Measurements from ENCODE around the gene CNOT9. TPM values are rescaled to one million over a fixed set of nuclear protein-coding genes. Genes with fewer than 3 reads are reported as not detected.

CNOT9 gene
- total RNA-seq, 1 donor from 2014 or later, result 138 TPM

DNA sequence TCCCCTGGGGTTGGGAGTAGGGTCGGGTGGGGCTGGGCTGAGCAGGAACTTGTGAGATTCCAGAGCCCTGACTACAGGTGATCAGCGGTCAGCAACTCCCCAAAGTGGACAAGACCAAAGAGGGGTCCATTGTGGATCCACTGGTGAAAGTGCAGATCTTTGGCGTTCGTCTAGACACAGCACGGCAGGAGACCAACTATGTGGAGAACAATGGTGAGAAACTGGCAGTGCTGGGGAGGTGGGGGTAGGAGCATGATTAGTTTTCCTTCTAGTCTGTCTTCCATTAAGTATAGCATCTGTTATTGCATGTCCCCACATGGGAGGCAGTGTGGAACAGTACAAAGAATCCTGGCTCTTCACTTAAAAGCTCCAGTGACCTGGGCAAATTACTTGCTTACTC, 67.1 kb downstream of the CNOT9 start:
- H3K4me3 Mint-ChIP-seq, result no peak overlapping the region
- no peak for DNase-seq (ENCODE audit: low spot score)
- H3K27ac Mint-ChIP-seq, result no peak overlapping the region
- H3K9me3 Mint-ChIP-seq, result no peaks in the 10 kb centered on the region
- H3K4me1 Mint-ChIP-seq (ENCODE audit: low read depth), result no peaks in the 10 kb centered on the region
- H3K36me3 Mint-ChIP-seq (ENCODE audit: low read depth), result peaks cover 37% of the 10 kb centered on the region
- intact Hi-C loops (cut with micrococcal nuclease), result no loop called here
- no peaks in the 10 kb centered on the region for H3K27me3 Mint-ChIP-seq (ENCODE audit: insufficient read depth)

DNA sequence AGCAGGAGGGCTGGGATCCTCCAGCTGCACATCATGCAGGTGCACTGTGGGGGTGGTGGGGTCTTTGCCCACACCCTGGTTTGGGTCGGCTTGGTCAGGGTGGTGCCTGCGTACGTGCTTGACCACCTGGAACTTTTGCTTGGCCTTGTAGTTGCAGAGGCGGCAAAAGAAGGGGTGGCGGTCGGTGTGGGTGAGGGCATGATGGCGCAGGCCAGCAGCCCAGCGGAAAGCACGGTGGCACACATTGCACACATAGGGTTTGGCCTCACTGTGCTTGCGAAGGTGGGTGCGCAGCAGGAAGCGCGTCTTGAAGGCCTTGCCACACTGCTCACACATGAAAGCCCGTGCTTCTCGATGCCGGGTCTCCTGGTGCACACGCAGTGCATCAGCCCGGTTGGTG, 69.7 kb downstream of the CNOT9 start:
- Mint-ChIP-seq H3K4me1 (ENCODE audit: low read depth) (no peaks in the 10 kb centered on the region), H3K36me3 (ENCODE audit: low read depth) (peaks cover 45% of the 10 kb centered on the region), H3K9me3 (no peaks in the 10 kb centered on the region), H3K4me3 (no peak overlapping the region), H3K27me3 (ENCODE audit: insufficient read depth) (no peaks in the 10 kb centered on the region), H3K27ac (no peak overlapping the region)
- DNase-seq (ENCODE audit: low spot score), result no peak
- intact Hi-C loops (cut with micrococcal nuclease), result no loop called here

GRCh38 chr2:218642121-218642656, 73.5 kb downstream of the CNOT9 start:
- intact Hi-C loops (cut with micrococcal nuclease), result no loop called here
- no peaks in the 10 kb centered on the region for H3K9me3 Mint-ChIP-seq
- peaks cover 44% of the 10 kb centered on the region for H3K36me3 Mint-ChIP-seq (ENCODE audit: low read depth)
- H3K4me1 Mint-ChIP-seq (ENCODE audit: low read depth), result no peaks in the 10 kb centered on the region
- H3K4me3 Mint-ChIP-seq, result no peak overlapping the region
- no peak overlapping the region for H3K27ac Mint-ChIP-seq
- no peaks in the 10 kb centered on the region for H3K27me3 Mint-ChIP-seq (ENCODE audit: insufficient read depth)
- no peak for DNase-seq (ENCODE audit: low spot score)

- intact Hi-C loops (cut with micrococcal nuclease), result no loop called here
- Mint-ChIP-seq H3K4me1 (ENCODE audit: low read depth) (no peaks in the 10 kb centered on the region), H3K9me3 (no peaks in the 10 kb centered on the region), H3K27me3 (ENCODE audit: insufficient read depth) (no peaks in the 10 kb centered on the region), H3K36me3 (ENCODE audit: low read depth) (peaks cover 45% of the 10 kb centered on the region), H3K27ac (no peak overlapping the region), H3K4me3 (no peak overlapping the region)
- no peak for DNase-seq (ENCODE audit: low spot score)
Measured at GRCh38 chr2:218642786-218643185, 74.1 kb downstream of the CNOT9 start.

GRCh38 chr2:218643751-218644310, 75.2 kb downstream of the CNOT9 start:
- intact Hi-C loops (cut with micrococcal nuclease), result no loop called here
- H3K36me3 Mint-ChIP-seq (ENCODE audit: low read depth), result peaks cover 48% of the 10 kb centered on the region

GRCh38 chr2:218644721-218645120, 76.1 kb downstream of the CNOT9 start:
- Mint-ChIP-seq H3K4me1 (ENCODE audit: low read depth) (peaks cover 6% of the 10 kb centered on the region), H3K27ac (no peak overlapping the region), H3K27me3 (ENCODE audit: insufficient read depth) (no peaks in the 10 kb centered on the region), H3K9me3 (no peaks in the 10 kb centered on the region), H3K36me3 (ENCODE audit: low read depth) (peaks cover 50% of the 10 kb centered on the region), H3K4me3 (no peak overlapping the region)
- intact Hi-C loops (cut with micrococcal nuclease), result no loop called here
- no peak for DNase-seq (ENCODE audit: low spot score)

More at GRCh38 chr2:218643751-218644310, 75.2 kb downstream of the CNOT9 start:
- no peak for DNase-seq (ENCODE audit: low spot score)
- H3K27me3 Mint-ChIP-seq (ENCODE audit: insufficient read depth), result no peaks in the 10 kb centered on the region
- no peak overlapping the region for H3K4me3 Mint-ChIP-seq
- H3K9me3 Mint-ChIP-seq, result no peaks in the 10 kb centered on the region
- H3K4me1 Mint-ChIP-seq (ENCODE audit: low read depth), result peaks cover 6% of the 10 kb centered on the region
- H3K27ac Mint-ChIP-seq, result no peak overlapping the region

DNA sequence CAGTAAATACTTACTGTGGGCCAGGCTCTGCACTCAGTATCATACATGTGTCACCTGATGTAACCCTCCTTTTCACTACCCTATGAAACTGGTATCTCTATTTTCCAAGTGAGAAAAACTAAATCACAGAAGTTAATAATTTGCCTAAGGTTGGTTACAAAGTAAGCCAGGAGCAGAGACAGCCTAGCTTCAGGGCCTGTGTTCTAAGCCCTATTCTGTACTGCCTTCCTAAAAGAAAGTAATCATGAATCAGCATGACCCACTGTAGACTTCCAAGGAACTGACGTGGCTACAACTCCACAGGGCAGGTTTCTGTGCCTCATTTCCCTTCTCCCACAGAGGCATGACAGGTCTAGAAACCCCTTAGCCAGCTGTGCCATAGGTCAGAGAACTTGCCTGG, 76.5 kb downstream of the CNOT9 start:
- H3K4me1 Mint-ChIP-seq (ENCODE audit: low read depth), result peaks cover 6% of the 10 kb centered on the region
- intact Hi-C loops (cut with micrococcal nuclease), result no loop called here

More for the DNA sequence above, 76.5 kb downstream of the CNOT9 start:
- Mint-ChIP-seq H3K36me3 (ENCODE audit: low read depth) (peaks cover 54% of the 10 kb centered on the region), H3K4me3 (no peak overlapping the region), H3K27ac (no peak overlapping the region), H3K9me3 (no peaks in the 10 kb centered on the region), H3K27me3 (ENCODE audit: insufficient read depth) (no peaks in the 10 kb centered on the region)
- DNase-seq (ENCODE audit: low spot score), result no peak

Other genes starting within 250 kb of the CNOT9 start
- gene CATIP, start 212.0 kb upstream of the CNOT9 start, total RNA-seq, result not detected in 2 replicates
- gene SLC11A1, start 186.6 kb upstream of the CNOT9 start, total RNA-seq, result 0.05 and 0.27 TPM in 2 replicates
- 105 and 106 TPM in 2 replicates for gene CTDSP1, start 169.0 kb upstream of the CNOT9 start, total RNA-seq
- gene VIL1, start 149.7 kb upstream of the CNOT9 start, total RNA-seq, result not detected in 2 replicates
- 43.5 and 50.4 TPM in 2 replicates for gene USP37, start 488 bp upstream of the CNOT9 start, total RNA-seq
- 0.54 and 0.62 TPM in 2 replicates for gene PLCD4, start 39.1 kb downstream of the CNOT9 start, total RNA-seq
- 61.8 and 64.4 TPM in 2 replicates for gene ZNF142, start 90.8 kb downstream of the CNOT9 start, total RNA-seq
- gene BCS1L, start 90.8 kb downstream of the CNOT9 start, total RNA-seq, result 85.1 and 85.3 TPM in 2 replicates
- 29.1 and 31.6 TPM in 2 replicates for gene RNF25, start 103.2 kb downstream of the CNOT9 start, total RNA-seq
- gene STK36, start 103.2 kb downstream of the CNOT9 start, total RNA-seq, result 15.9 TPM in 2 replicates
- gene TTLL4, start 142.0 kb downstream of the CNOT9 start, total RNA-seq, result 70.6 and 78.3 TPM in 2 replicates
- 0.24 and 0.39 TPM in 2 replicates for gene CYP27A1, start 213.3 kb downstream of the CNOT9 start, total RNA-seq

Measured in activated T-helper 1 cell treated with anti-CD3 and anti-CD28 coated beads, Interleukin-12 subunit alpha, Interleukin-12 subunit beta, Interleukin-2, Interleukin-4 antibody, amounts not matched to agents 30 ng/mL and 10 ng/mL and 1 ng/mL, durations not matched to agents 14 hours and 24 hours and 36 hours (primary cell).